Esophagus muscularis mucosa (tissue), 4 donors: ENCODE data around the gene ITPR2. TPM values are rescaled to one million over a fixed set of nuclear protein-coding genes. Genes with fewer than 3 reads are reported as not detected.

Experiments
- DNase-seq: peaks from one replicate; pipeline ENCODE4 v3.0.0-alpha.2; 2017; ENCODE audit errors: extremely low spot score
- H3K27ac ChIP-seq, 4 donors: fragments of 200-600 bp; sonication (generic); replicated peaks in 1 of 4; 1 replicate in 3 of 4; 2 replicates in 1 of 4; pipeline ENCODE4 v1.5.1; 2016 to 2019; ENCODE audit warnings: mild to moderate bottlenecking in 1 of 4
- H3K27me3 ChIP-seq, 4 donors: fragments of 200-600 bp; sonication (generic); one replicate each; pipeline versions ENCODE4 v1.5.1 to v1.6.0; 2016 to 2019
- H3K36me3 ChIP-seq, 4 donors: fragments of 200-600 bp; sonication (generic); one replicate each; pipeline ENCODE4 v1.5.1; 2016 to 2019
- H3K4me1 ChIP-seq, 4 donors: fragments of 200-600 bp; sonication (generic); one replicate each; pipeline ENCODE4 v1.5.1; 2016 to 2019
- H3K4me3 ChIP-seq, 4 donors: fragments of 200-600 bp; sonication (generic); 1 replicate in 2 of 4; 2 replicates in 2 of 4; pipeline ENCODE4 v1.5.1; 2016 to 2019; ENCODE audit warnings: mild to moderate bottlenecking in 4 of 4, moderate library complexity in 1 of 4
- H3K9me3 ChIP-seq, 4 donors: fragments of 200-600 bp; sonication (generic); 1 replicate in 3 of 4; 2 replicates in 1 of 4; pipeline ENCODE4 v1.5.1; 2016 to 2019
- EP300 ChIP-seq: sonication (generic); formaldehyde crosslinking; IDR thresholded peaks from one replicate; pipeline ENCODE4 v1.6.1; 2017; ENCODE audit warnings: antibody characterized with exemption
- POLR2A ChIP-seq: fragments of 450-650 bp; IDR thresholded peaks from one replicate; pipeline ENCODE4 v1.6.1; 2017; ENCODE audit warnings: antibody characterized with exemption, moderate library complexity, mild to moderate bottlenecking, low read depth
- POLR2AphosphoS5 ChIP-seq, 2 donors: sonication (generic); formaldehyde crosslinking; IDR thresholded peaks; one replicate each; pipeline ENCODE4 v1.6.1; 2017; ENCODE audit warnings: antibody characterized with exemption in 2 of 2
- WGBS: methylation state at CpG from one replicate; pipeline ENCODE4 v1.1.5; 2018; 5-methylcytosine and 5-hydroxymethylcytosine counted together
- intact Hi-C: fragments of 100-400 bp; cut with DNase I; formaldehyde crosslinking; loops from one replicate; pipeline ENCODE4 v1.15.1; 2023
- total RNA-seq, 4 donors: library from RNA; depleted of rRNA; stranded (reverse); fragments of >200 nt; gene quantifications; one replicate each; pipeline versions ENCODE4 v1.1.0 to v1.2.1, GENCODE V29; 2016
- TF ChIP-seq, protein P1 (sequence below), 3 experiments: fragments of 200-600 bp in 2 of 3; fragments of 450-650 bp in 1 of 3; sonication (generic) in 2 of 3; IDR thresholded peaks; one replicate each; pipeline ENCODE4 v1.5.1; 2017 to 2019; ENCODE audit warnings: antibody characterized with exemption in 3 of 3, mild to moderate bottlenecking in 2 of 3, moderate library complexity in 1 of 3

ITPR2 gene
- total RNA-seq, 4 donors from 2014 or later, result 23.7 to 26.6 (median 25.4) TPM

DNA sequence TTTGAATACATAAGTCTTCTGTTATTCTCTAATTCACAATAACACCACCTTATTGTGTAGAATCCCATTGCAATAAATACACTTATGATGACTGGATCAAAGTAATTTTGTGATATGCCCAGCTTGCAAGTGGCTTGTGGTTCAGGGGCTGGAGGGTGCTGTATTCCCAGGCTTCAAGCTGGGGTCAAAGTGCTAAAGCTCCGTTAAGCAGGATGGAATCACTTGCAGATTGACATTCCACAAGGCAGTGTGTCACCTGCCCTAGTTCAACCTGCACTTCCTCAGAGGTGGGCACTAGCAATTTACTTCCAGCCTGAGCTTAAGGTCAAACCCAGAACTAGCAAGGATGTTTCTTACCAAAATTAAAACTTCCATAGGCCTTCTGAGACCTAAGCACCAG lies 471.0 kb downstream of the ITPR2 start:
- no peaks in the 10 kb centered on the region for H3K4me1 ChIP-seq

DNA sequence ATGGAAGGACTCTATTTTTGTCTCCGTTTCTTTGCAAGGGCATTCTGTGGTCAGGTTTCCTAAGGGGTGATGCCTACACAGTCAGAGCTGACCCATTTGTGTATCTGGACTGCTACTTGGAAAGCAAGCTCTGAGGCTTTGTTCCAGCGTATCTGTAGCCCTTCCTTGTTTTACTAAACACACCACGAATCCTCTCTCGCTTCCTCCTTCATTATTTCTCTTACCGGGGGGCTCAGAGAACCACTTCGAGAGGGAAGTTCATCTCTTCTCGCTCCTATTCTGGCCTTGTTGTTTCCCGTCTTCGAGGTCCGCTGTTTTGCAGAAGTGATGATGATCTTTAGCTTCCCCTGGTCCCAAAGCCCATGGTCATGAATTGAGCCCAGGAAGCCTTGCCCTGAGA lies 472.9 kb downstream of the ITPR2 start:
- Histone ChIP-seq H3K4me3 (no peak overlapping the region), H3K4me1 (no peaks in the 10 kb centered on the region), H3K27ac (no peak overlapping the region), H3K27me3 (no peaks in the 10 kb centered on the region), H3K36me3 (no peaks in the 10 kb centered on the region), H3K9me3 (no peaks in the 10 kb centered on the region)
- DNase-seq, result no peak
- WGBS, result 90% methylated on average over 10 of the region's 10 CpGs
- TF ChIP-seq, protein P1, sequence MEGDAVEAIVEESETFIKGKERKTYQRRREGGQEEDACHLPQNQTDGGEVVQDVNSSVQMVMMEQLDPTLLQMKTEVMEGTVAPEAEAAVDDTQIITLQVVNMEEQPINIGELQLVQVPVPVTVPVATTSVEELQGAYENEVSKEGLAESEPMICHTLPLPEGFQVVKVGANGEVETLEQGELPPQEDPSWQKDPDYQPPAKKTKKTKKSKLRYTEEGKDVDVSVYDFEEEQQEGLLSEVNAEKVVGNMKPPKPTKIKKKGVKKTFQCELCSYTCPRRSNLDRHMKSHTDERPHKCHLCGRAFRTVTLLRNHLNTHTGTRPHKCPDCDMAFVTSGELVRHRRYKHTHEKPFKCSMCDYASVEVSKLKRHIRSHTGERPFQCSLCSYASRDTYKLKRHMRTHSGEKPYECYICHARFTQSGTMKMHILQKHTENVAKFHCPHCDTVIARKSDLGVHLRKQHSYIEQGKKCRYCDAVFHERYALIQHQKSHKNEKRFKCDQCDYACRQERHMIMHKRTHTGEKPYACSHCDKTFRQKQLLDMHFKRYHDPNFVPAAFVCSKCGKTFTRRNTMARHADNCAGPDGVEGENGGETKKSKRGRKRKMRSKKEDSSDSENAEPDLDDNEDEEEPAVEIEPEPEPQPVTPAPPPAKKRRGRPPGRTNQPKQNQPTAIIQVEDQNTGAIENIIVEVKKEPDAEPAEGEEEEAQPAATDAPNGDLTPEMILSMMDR (IDR thresholded peaks at IDR 0.05), result no peak
- no peak for TF ChIP-seq POLR2A
- no peak for TF ChIP-seq POLR2AphosphoS5 (IDR thresholded peaks at IDR 0.05)
- TF ChIP-seq EP300, result no peak
- intact Hi-C loops, result no loop called here

More for the DNA sequence above, 471.0 kb downstream of the ITPR2 start:
- H3K36me3 ChIP-seq, result no peaks in the 10 kb centered on the region
- H3K9me3 ChIP-seq, result no peaks in the 10 kb centered on the region
- WGBS, result 100% methylated on average over 1 of the region's 1 CpG
- TF ChIP-seq EP300 (no peak), POLR2A (no peak), POLR2AphosphoS5 (IDR thresholded peaks at IDR 0.05) (no peak)
- TF ChIP-seq, protein P1 (IDR thresholded peaks at IDR 0.05), result no peak
- DNase-seq, result no peak
- intact Hi-C loops, result no loop called here
- H3K27me3 ChIP-seq, result no peaks in the 10 kb centered on the region
- H3K27ac ChIP-seq, result no peak overlapping the region
- no peak overlapping the region for H3K4me3 ChIP-seq

DNA sequence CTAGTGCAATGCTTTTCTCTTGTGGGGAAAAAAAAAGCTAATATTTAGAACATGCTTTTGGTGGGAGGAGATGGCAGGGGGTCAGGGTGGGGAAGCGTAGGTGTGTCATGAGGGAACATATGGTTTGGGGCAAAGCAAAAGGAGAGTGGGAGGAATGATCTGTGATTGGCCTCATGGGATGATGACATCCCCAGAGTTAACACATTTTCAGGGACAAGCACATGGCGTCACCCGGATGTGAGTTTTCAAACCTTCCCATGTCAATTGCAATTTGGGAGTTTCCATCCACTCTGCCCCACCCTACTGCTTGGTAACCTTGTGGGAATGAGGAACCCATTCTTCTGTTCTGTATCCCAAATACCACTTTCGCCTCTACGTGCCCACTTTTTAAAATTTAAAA lies 473.4 kb downstream of the ITPR2 start:
- TF ChIP-seq POLR2A, result no peak
- TF ChIP-seq, protein P1 (IDR thresholded peaks at IDR 0.05), result no peak
- TF ChIP-seq EP300, result no peak
- TF ChIP-seq POLR2AphosphoS5 (IDR thresholded peaks at IDR 0.05), result no peak
- H3K36me3 ChIP-seq, result no peaks in the 10 kb centered on the region
- WGBS, result 93% methylated on average over 5 of the region's 5 CpGs
- no peak overlapping the region for H3K4me3 ChIP-seq
- H3K27ac ChIP-seq, result no peak overlapping the region
- intact Hi-C loops, result no loop called here
- H3K4me1 ChIP-seq, result no peaks in the 10 kb centered on the region
- H3K9me3 ChIP-seq, result no peaks in the 10 kb centered on the region
- no peaks in the 10 kb centered on the region for H3K27me3 ChIP-seq
- no peak for DNase-seq

DNA sequence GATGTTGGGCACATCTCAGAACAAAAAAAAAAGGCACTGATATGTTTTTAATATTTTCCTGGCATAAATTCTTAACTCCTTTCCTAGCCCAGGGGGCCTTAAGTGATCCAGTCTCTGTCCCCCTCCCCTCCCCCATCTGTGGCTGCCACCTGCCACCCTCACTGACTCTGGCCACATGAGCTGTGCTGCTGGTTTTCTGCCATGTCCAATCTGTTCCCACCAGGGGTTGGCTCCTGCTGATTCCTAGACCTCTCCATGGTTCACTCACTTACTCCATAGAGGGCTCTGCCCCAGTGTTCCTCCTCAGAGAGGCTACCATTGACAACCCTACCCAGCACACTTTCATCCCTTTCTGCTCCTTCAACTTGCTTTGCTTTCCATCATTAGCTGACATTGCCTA lies 474.3 kb downstream of the ITPR2 start:
- no peak overlapping the region for H3K4me3 ChIP-seq
- intact Hi-C loops, result no loop called here
- no peaks in the 10 kb centered on the region for H3K36me3 ChIP-seq
- H3K27me3 ChIP-seq, result no peaks in the 10 kb centered on the region
- TF ChIP-seq EP300 (no peak), POLR2AphosphoS5 (IDR thresholded peaks at IDR 0.05) (no peak), POLR2A (no peak)
- TF ChIP-seq, protein P1 (IDR thresholded peaks at IDR 0.05), result no peak
- no peaks in the 10 kb centered on the region for H3K4me1 ChIP-seq
- H3K9me3 ChIP-seq, result no peaks in the 10 kb centered on the region
- no peak for DNase-seq
- no peak overlapping the region for H3K27ac ChIP-seq

DNA sequence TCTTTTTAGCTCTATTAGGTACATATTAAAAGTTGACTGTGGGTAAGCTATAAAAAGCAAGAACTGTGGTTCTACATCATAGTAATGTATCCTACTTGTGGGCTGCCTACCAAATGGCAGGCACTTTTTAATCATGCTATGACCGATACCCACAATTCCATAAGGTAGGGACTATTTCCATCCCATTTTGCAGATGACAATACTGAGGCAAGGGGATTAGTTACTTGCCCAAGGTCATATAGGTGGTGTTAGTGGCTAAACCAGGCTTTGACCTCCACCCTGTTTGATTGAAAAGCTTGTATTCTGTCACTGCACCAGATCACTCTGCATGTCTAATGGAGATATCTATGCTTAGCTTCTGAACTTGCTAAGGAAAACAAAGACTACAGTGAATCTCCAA lies 485.7 kb downstream of the ITPR2 start:
- intact Hi-C loops, result no loop called here
- WGBS, result 100% methylated on average over 1 of the region's 1 CpG
- Histone ChIP-seq H3K27me3 (no peaks in the 10 kb centered on the region), H3K36me3 (no peaks in the 10 kb centered on the region), H3K27ac (no peak overlapping the region), H3K9me3 (no peaks in the 10 kb centered on the region), H3K4me3 (no peak overlapping the region), H3K4me1 (no peaks in the 10 kb centered on the region)
- TF ChIP-seq EP300 (no peak), POLR2A (no peak), POLR2AphosphoS5 (IDR thresholded peaks at IDR 0.05) (no peak)
- TF ChIP-seq, protein P1 (IDR thresholded peaks at IDR 0.05), result no peak
- no peak for DNase-seq
